ENCODE measurements around the gene ZFC3H1. TPM values are rescaled to one million over a fixed set of nuclear protein-coding genes. Genes with fewer than 3 reads are reported as not detected.

ZFC3H1 gene
- total RNA-seq, 1 donor from 2014 or later: 121 TPM

- intact Hi-C loops (cut with DNase I): no loop called here
- no peaks in the 10 kb centered on the region for H3K9me3 ChIP-seq
- peaks cover 35% of the 10 kb centered on the region for H3K4me1 ChIP-seq
- no peaks in the 10 kb centered on the region for H3K36me3 ChIP-seq
- no peak for DNase-seq (ENCODE audit: extremely low spot score in 2 of 2)
- no peak for TF ChIP-seq POLR2A (IDR thresholded peaks at IDR 0.05)
- H3K27me3 ChIP-seq: no peaks in the 10 kb centered on the region
- peak overlapping the region; percentile 92 for H3K27ac ChIP-seq
- H3K4me3 ChIP-seq: peak overlapping the region; percentile 74 to 85
Measured at GRCh38 chr12:71686658-71687025, 23.0 kb upstream of the ZFC3H1 start.

GRCh38 chr12:71685914-71686657 lies 22.4 kb upstream of the ZFC3H1 start, which contains the start of gene TMEM19:
TSS of gene TMEM19 (plus strand) at chr12:71686082. CDS start at chr12:71686681, 599 bp downstream.
- TF ChIP-seq POLR2A (IDR thresholded peaks at IDR 0.05) (peak in 1 of 2 donors; percentile 9), POLR2AphosphoS5 (IDR thresholded peaks at IDR 0.05; ENCODE audit: insufficient read depth in 1 of 2, low read depth in 1 of 2) (peak; percentile 33 to 85), CTCF (IDR thresholded peaks at IDR 0.05) (peak in 2 of 3 experiments; percentile 5 to 37)
- H3K27me3 ChIP-seq: no peaks in the 10 kb centered on the region
- peak within 1 kb of the TSS; percentile 74 to 85 for H3K4me3 ChIP-seq
- peak in 1 of 2 donors; percentile 92 for DNase-seq (ENCODE audit: extremely low spot score in 2 of 2)
- H3K4me1 ChIP-seq: peaks cover 35% of the 10 kb centered on the region
- H3K27ac ChIP-seq: peak within 1 kb of the TSS; percentile 92
- intact Hi-C loops (cut with DNase I): no loop called here
- no peaks in the 10 kb centered on the region for H3K36me3 ChIP-seq
- no peaks in the 10 kb centered on the region for H3K9me3 ChIP-seq

- peaks cover 35% of the 10 kb centered on the region for H3K4me1 ChIP-seq
- H3K27ac ChIP-seq: peak overlapping the region; percentile 92
- H3K36me3 ChIP-seq: no peaks in the 10 kb centered on the region
- no peak for DNase-seq (ENCODE audit: extremely low spot score in 2 of 2)
- H3K27me3 ChIP-seq: no peaks in the 10 kb centered on the region
- no peak for TF ChIP-seq POLR2AphosphoS5 (IDR thresholded peaks at IDR 0.05; ENCODE audit: insufficient read depth in 1 of 2, low read depth in 1 of 2)
- TF ChIP-seq POLR2A (IDR thresholded peaks at IDR 0.05): no peak
- no peak for TF ChIP-seq CTCF (IDR thresholded peaks at IDR 0.05)
- peak overlapping the region; percentile 74 to 85 for H3K4me3 ChIP-seq
- H3K9me3 ChIP-seq: no peaks in the 10 kb centered on the region
- intact Hi-C loops (cut with DNase I): no loop called here
Measured at GRCh38 chr12:71685312-71685906, 21.8 kb upstream of the ZFC3H1 start.

- H3K36me3 ChIP-seq: no peaks in the 10 kb centered on the region
- peaks cover 28% of the 10 kb centered on the region for H3K4me1 ChIP-seq
- DNase-seq (ENCODE audit: extremely low spot score in 2 of 2): no peak
- intact Hi-C loops (cut with DNase I): no loop called here
- no peak overlapping the region for H3K4me3 ChIP-seq
- no peaks in the 10 kb centered on the region for H3K9me3 ChIP-seq
- H3K27me3 ChIP-seq: no peaks in the 10 kb centered on the region
- H3K27ac ChIP-seq: no peak overlapping the region
- TF ChIP-seq POLR2AphosphoS5 (IDR thresholded peaks at IDR 0.05; ENCODE audit: insufficient read depth in 1 of 2, low read depth in 1 of 2) (no peak), POLR2A (IDR thresholded peaks at IDR 0.05) (no peak), CTCF (IDR thresholded peaks at IDR 0.05) (no peak)
Measured at GRCh38 chr12:71684081-71684480, 20.4 kb upstream of the ZFC3H1 start.

GRCh38 chr12:71683633-71684032 lies 20.0 kb upstream of the ZFC3H1 start:
- Histone ChIP-seq H3K27ac (no peak overlapping the region), H3K36me3 (no peaks in the 10 kb centered on the region), H3K4me1 (peaks cover 28% of the 10 kb centered on the region), H3K27me3 (no peaks in the 10 kb centered on the region), H3K9me3 (no peaks in the 10 kb centered on the region), H3K4me3 (no peak overlapping the region)
- DNase-seq (ENCODE audit: extremely low spot score in 2 of 2): no peak
- intact Hi-C loops (cut with DNase I): no loop called here
- TF ChIP-seq POLR2AphosphoS5 (IDR thresholded peaks at IDR 0.05; ENCODE audit: insufficient read depth in 1 of 2, low read depth in 1 of 2) (no peak), CTCF (IDR thresholded peaks at IDR 0.05) (no peak), POLR2A (IDR thresholded peaks at IDR 0.05) (no peak)
